ENCODE results near the gene GRIN2C. TPM values are rescaled to one million over a fixed set of nuclear protein-coding genes. Genes with fewer than 3 reads are reported as not detected.

The GRIN2C gene
- total RNA-seq, 2 donors from 2014 or later = 3.6 TPM; not detected in 1

- TF ChIP-seq CTCF (IDR thresholded peaks at IDR 0.05) (no peak), POLR2A (IDR thresholded peaks at IDR 0.05) (no peak), POLR2AphosphoS5 (IDR thresholded peaks at IDR 0.05) (no peak)
- Histone ChIP-seq H3K9me3 (no peaks in the 10 kb centered on the region), H3K4me1 (replicated peaks) (no peaks in the 10 kb centered on the region), H3K4me3 (no peak overlapping the region), H3K36me3 (no peaks in the 10 kb centered on the region), H3K27me3 (replicated peaks; ENCODE audit: insufficient read depth) (no peaks in the 10 kb centered on the region), H3K27ac (no peak overlapping the region)
- DNase-seq (ENCODE audit: low spot score) = no peak
- intact Hi-C loops (cut with DNase I) = no loop called here
- WGBS = 69% methylated on average over 6 of the region's 6 CpGs
Measured at GRCh38 chr17:74903671-74904070, 44.0 kb upstream of the GRIN2C start.

GRCh38 chr17:74903034-74903433 lies 43.3 kb upstream of the GRIN2C start:
- Histone ChIP-seq H3K36me3 (no peaks in the 10 kb centered on the region), H3K27ac (no peak overlapping the region), H3K27me3 (replicated peaks; ENCODE audit: insufficient read depth) (no peaks in the 10 kb centered on the region), H3K9me3 (no peaks in the 10 kb centered on the region), H3K4me3 (no peak overlapping the region), H3K4me1 (replicated peaks) (no peaks in the 10 kb centered on the region)
- no peak for TF ChIP-seq POLR2AphosphoS5 (IDR thresholded peaks at IDR 0.05)
- no peak for TF ChIP-seq CTCF (IDR thresholded peaks at IDR 0.05)
- TF ChIP-seq POLR2A (IDR thresholded peaks at IDR 0.05) = no peak
- intact Hi-C loops (cut with DNase I) = no loop called here
- WGBS = 93% methylated on average over 9 of the region's 9 CpGs
- DNase-seq (ENCODE audit: low spot score) = no peak

- H3K9me3 ChIP-seq = no peaks in the 10 kb centered on the region
- DNase-seq (ENCODE audit: low spot score) = no peak
- no peak overlapping the region for H3K4me3 ChIP-seq
- WGBS = 73% methylated on average over 14 of the region's 14 CpGs
- no peaks in the 10 kb centered on the region for H3K27me3 ChIP-seq (replicated peaks; ENCODE audit: insufficient read depth)
- H3K36me3 ChIP-seq = no peaks in the 10 kb centered on the region
- H3K27ac ChIP-seq = no peak overlapping the region
- no peaks in the 10 kb centered on the region for H3K4me1 ChIP-seq (replicated peaks)
- intact Hi-C loops (cut with DNase I) = no loop called here
- no peak for TF ChIP-seq POLR2AphosphoS5 (IDR thresholded peaks at IDR 0.05)
- TF ChIP-seq POLR2A (IDR thresholded peaks at IDR 0.05) = no peak
- no peak for TF ChIP-seq CTCF (IDR thresholded peaks at IDR 0.05)
Measured at GRCh38 chr17:74901353-74902135, 41.9 kb upstream of the GRIN2C start.

- Histone ChIP-seq H3K4me1 (replicated peaks) (no peaks in the 10 kb centered on the region), H3K36me3 (no peaks in the 10 kb centered on the region), H3K27ac (no peak overlapping the region), H3K27me3 (replicated peaks; ENCODE audit: insufficient read depth) (no peaks in the 10 kb centered on the region), H3K4me3 (no peak overlapping the region), H3K9me3 (no peaks in the 10 kb centered on the region)
- WGBS = 68% methylated on average over 8 of the region's 8 CpGs
- intact Hi-C loops (cut with DNase I) = no loop called here
- no peak for DNase-seq (ENCODE audit: low spot score)
- TF ChIP-seq POLR2AphosphoS5 (IDR thresholded peaks at IDR 0.05) = no peak
- TF ChIP-seq POLR2A (IDR thresholded peaks at IDR 0.05) = no peak
- no peak for TF ChIP-seq CTCF (IDR thresholded peaks at IDR 0.05)
Measured at GRCh38 chr17:74900208-74900607, 40.5 kb upstream of the GRIN2C start.

GRCh38 chr17:74898376-74898946 lies 38.8 kb upstream of the GRIN2C start:
- TF ChIP-seq POLR2AphosphoS5 (IDR thresholded peaks at IDR 0.05) (no peak), CTCF (IDR thresholded peaks at IDR 0.05) (no peak), POLR2A (IDR thresholded peaks at IDR 0.05) (no peak)
- peaks cover 8% of the 10 kb centered on the region for H3K27me3 ChIP-seq (replicated peaks; ENCODE audit: insufficient read depth)
- H3K4me3 ChIP-seq = no peak overlapping the region
- no peaks in the 10 kb centered on the region for H3K9me3 ChIP-seq
- intact Hi-C loops (cut with DNase I) = no loop called here
- H3K36me3 ChIP-seq = no peaks in the 10 kb centered on the region
- no peak overlapping the region for H3K27ac ChIP-seq
- 71% methylated on average over 11 of the region's 11 CpGs for WGBS
- no peak for DNase-seq (ENCODE audit: low spot score)
- H3K4me1 ChIP-seq (replicated peaks) = peaks cover 2% of the 10 kb centered on the region

Measured in prostate gland (tissue), 2 donors.